Panc1 (cell line): ENCODE data around the gene PXDN. TPM values are rescaled to one million over a fixed set of nuclear protein-coding genes. Genes with fewer than 3 reads are reported as not detected.

Source experiments
- ATAC-seq: fragments of 200-7000 bp; cut with Tn5 transposase; 2 replicates; pipeline ENCODE4 v1.9.1; 2020; ENCODE audit warnings: mild to moderate bottlenecking, moderate library complexity
- BruUV-seq: library from RNA; stranded (reverse); fragments of 400-500 nt; replicated peaks from 2 replicates; lab custom pipeline; 2021; lab: Mats Ljungman, UMichigan
- CTCF ChIA-PET: fragments of 300-600 bp; sonication (Branson Sonifier 250); formaldehyde crosslinking; loops from one replicate; lab custom pipeline; 2022; ENCODE audit warnings: antibody characterized with exemption; lab: Charles Lee
- POLR2A ChIA-PET: fragments of 300-600 bp; sonication (Branson Sonifier 250); formaldehyde crosslinking; loops from one replicate; lab custom pipeline; 2022; ENCODE audit warnings: antibody characterized with exemption; lab: Charles Lee
- DNase-seq: peaks from one replicate; pipeline ENCODE4 v3.0.0-alpha.2; 2010; ENCODE audit warnings: low read depth, low spot score
- H3K27ac ChIP-seq: 2 replicates; pipeline ENCODE4 v1.5.1; 2011; ENCODE audit warnings: mild to moderate bottlenecking, low read length, inconsistent platforms
- H3K27me3 ChIP-seq: fragments of 200-500 bp; sonication (Bioruptor generic); 2 replicates; pipeline ENCODE4 v1.6.0; 2014; ENCODE audit warnings: low read length, inconsistent platforms; ENCODE audit not compliant: control insufficient read depth, insufficient read depth
- H3K36me3 ChIP-seq: fragments of 200-500 bp; sonication (Bioruptor generic); 2 replicates; pipeline ENCODE4 v1.5.1; 2014; ENCODE audit warnings: inconsistent platforms, mild to moderate bottlenecking, low read length, moderate library complexity; ENCODE audit not compliant: control insufficient read depth, insufficient read depth
- H3K4me1 ChIP-seq: 2 replicates; pipeline ENCODE4 v1.5.1; 2011; ENCODE audit warnings: inconsistent platforms, mild to moderate bottlenecking, low read length, moderate library complexity; ENCODE audit not compliant: control insufficient read depth, insufficient read depth
- H3K4me3 ChIP-seq, 2 experiments: 2 replicates each; pipeline ENCODE4 v1.5.1; 2011 to 2012; ENCODE audit warnings: low read depth in 2 of 2, low read length in 2 of 2, mild to moderate bottlenecking in 2 of 2, inconsistent platforms in 1 of 2, moderate library complexity in 1 of 2
- H3K9me3 ChIP-seq: fragments of 200-500 bp; sonication (Bioruptor generic); 2 replicates; pipeline ENCODE4 v1.5.1; 2014; ENCODE audit warnings: low read depth, mild to moderate bottlenecking, inconsistent platforms, low read length, moderate library complexity; ENCODE audit not compliant: control insufficient read depth, insufficient read depth
- POLR2AphosphoS5 ChIP-seq: IDR thresholded peaks from 2 replicates; pipeline ENCODE4 v1.6.1; 2012; ENCODE audit warnings: mild to moderate bottlenecking, low read depth, low read length, moderate library complexity
- SIN3A ChIP-seq: IDR thresholded peaks from 2 replicates; pipeline ENCODE4 v1.6.1; 2012; ENCODE audit warnings: low read depth, mild to moderate bottlenecking, low read length, moderate library complexity, borderline replicate concordance; ENCODE audit not compliant: insufficient read depth
- TCF7L2 ChIP-seq: IDR thresholded peaks from 2 replicates; pipeline ENCODE4 v1.6.1; 2011; ENCODE audit warnings: mild to moderate bottlenecking, low read depth, low read length, inconsistent platforms
- in situ Hi-C: cut with HindIII; loops from 2 replicates; pipeline ENCODE4 v1.10.0; 2016; ENCODE audit warnings: low sequenced_read_pairs, low pct_unique_long_range_greater_than_20kb
- intact Hi-C: fragments of 100-400 bp; cut with micrococcal nuclease; formaldehyde crosslinking; loops from one replicate; pipeline ENCODE4 v1.10.0; 2022; ENCODE audit not compliant: unreplicated experiment
- total RNA-seq: library from RNA; stranded (reverse); gene quantifications from one replicate; pipeline ENCODE4 v1.2.1, GENCODE V29; 2021; ENCODE audit not compliant: unreplicated experiment
- TF ChIP-seq, protein P1 (sequence below), 2 experiments: IDR thresholded peaks; 2 replicates each; pipeline ENCODE4 v1.6.1; 2011 to 2012; ENCODE audit warnings: low read depth in 2 of 2, control low read depth in 1 of 2, low read length in 1 of 2, mild to moderate bottlenecking in 1 of 2, moderate library complexity in 1 of 2; ENCODE audit not compliant: insufficient read depth in 1 of 2
- TF ChIP-seq, protein P2 (sequence below): fragments of 450-650 bp; IDR thresholded peaks from 2 replicates; pipeline ENCODE4 v1.5.1; 2017; ENCODE audit warnings: mild to moderate bottlenecking

PXDN gene
- total RNA-seq, 1 experiment from 2014 or later = 2.5 TPM

DNA sequence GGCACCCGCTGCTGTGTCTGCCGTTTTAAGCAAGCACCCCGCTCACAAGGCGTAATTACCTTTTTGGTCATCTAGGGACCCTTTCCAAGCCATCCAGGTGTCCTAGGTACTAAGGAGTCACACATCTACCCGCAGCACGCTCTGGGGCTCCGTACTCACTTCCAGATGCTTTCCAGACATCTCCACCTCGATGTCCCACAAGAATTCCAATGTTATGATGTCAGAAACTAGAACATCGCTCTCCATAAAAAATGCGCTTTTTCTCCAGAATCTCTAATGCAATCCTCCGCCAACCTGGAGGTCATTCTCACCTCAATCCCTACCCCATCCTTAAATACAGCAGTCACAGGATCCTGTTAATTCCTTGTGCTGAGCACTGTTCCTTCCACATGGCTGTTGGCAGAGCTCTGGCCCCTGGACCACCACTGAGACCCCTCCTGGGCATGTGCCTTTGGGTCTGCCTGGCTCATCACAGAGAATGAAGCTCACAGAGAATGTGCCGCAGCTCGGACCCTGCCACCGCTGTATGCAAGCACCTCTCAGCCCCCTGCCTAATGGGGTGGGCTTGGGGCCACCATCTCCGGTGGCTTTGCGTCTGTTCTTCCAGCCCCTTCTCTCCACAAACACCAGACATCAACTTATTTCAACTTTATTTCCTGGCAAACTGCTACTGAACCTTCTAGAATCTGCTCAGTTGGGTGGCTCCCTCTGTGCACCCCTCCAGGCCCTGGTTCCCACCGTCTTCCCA lies 4.6 kb upstream of the PXDN start:
- peak overlapping the region; percentile 65 for H3K27ac ChIP-seq
- H3K27me3 ChIP-seq = no peaks in the 10 kb centered on the region
- no peaks in the 10 kb centered on the region for H3K9me3 ChIP-seq
- in situ Hi-C loops = no loop called here
- peaks cover 14% of the 10 kb centered on the region for H3K4me1 ChIP-seq
- intact Hi-C loops = no loop called here
- ATAC-seq (no peak), DNase-seq (no peak)
- TF ChIP-seq, protein P1, sequence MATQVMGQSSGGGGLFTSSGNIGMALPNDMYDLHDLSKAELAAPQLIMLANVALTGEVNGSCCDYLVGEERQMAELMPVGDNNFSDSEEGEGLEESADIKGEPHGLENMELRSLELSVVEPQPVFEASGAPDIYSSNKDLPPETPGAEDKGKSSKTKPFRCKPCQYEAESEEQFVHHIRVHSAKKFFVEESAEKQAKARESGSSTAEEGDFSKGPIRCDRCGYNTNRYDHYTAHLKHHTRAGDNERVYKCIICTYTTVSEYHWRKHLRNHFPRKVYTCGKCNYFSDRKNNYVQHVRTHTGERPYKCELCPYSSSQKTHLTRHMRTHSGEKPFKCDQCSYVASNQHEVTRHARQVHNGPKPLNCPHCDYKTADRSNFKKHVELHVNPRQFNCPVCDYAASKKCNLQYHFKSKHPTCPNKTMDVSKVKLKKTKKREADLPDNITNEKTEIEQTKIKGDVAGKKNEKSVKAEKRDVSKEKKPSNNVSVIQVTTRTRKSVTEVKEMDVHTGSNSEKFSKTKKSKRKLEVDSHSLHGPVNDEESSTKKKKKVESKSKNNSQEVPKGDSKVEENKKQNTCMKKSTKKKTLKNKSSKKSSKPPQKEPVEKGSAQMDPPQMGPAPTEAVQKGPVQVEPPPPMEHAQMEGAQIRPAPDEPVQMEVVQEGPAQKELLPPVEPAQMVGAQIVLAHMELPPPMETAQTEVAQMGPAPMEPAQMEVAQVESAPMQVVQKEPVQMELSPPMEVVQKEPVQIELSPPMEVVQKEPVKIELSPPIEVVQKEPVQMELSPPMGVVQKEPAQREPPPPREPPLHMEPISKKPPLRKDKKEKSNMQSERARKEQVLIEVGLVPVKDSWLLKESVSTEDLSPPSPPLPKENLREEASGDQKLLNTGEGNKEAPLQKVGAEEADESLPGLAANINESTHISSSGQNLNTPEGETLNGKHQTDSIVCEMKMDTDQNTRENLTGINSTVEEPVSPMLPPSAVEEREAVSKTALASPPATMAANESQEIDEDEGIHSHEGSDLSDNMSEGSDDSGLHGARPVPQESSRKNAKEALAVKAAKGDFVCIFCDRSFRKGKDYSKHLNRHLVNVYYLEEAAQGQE (IDR thresholded peaks at IDR 0.05; ENCODE audit: insufficient read depth in 1 of 2, low read depth in 2 of 2, low read length in 1 of 2) = no peak
- TF ChIP-seq, protein P2, sequence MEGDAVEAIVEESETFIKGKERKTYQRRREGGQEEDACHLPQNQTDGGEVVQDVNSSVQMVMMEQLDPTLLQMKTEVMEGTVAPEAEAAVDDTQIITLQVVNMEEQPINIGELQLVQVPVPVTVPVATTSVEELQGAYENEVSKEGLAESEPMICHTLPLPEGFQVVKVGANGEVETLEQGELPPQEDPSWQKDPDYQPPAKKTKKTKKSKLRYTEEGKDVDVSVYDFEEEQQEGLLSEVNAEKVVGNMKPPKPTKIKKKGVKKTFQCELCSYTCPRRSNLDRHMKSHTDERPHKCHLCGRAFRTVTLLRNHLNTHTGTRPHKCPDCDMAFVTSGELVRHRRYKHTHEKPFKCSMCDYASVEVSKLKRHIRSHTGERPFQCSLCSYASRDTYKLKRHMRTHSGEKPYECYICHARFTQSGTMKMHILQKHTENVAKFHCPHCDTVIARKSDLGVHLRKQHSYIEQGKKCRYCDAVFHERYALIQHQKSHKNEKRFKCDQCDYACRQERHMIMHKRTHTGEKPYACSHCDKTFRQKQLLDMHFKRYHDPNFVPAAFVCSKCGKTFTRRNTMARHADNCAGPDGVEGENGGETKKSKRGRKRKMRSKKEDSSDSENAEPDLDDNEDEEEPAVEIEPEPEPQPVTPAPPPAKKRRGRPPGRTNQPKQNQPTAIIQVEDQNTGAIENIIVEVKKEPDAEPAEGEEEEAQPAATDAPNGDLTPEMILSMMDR = no peak
- TF ChIP-seq POLR2AphosphoS5 (no peak), SIN3A (no peak), TCF7L2 (no peak)
- ChIA-PET POLR2A (no interaction called here), CTCF (no interaction called here)
- no peak overlapping the region for H3K4me3 ChIP-seq
- BruUV-seq = no TSS peak
- no peaks in the 10 kb centered on the region for H3K36me3 ChIP-seq

DNA sequence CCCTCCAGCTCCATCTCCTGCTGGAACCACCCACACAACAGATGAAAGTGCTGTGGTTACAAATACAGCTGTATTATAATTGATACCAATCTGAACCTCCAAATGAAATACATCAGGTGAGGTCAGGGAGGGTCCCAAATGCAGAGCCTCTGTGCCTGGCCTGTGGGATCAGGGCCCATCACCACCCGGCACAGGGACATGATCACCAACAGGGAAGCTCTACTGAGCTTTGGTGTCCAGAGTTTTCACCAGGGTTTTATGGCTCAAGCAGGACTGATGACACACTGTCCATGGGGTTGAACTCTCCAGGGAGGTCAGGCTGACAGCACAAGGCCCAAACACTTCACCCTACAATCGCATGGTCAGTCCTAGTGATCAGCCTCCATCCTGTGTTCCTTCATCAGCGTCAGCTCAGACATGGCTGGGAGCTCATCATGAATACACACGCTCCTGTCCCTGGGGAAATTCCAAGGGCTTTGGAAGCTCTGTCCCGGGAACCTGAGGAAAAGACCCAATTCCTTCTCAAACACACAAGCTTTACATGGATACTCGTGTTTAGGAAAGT lies 3.9 kb upstream of the PXDN start:
- intact Hi-C loops (no loop called here), in situ Hi-C loops (no loop called here)
- peak overlapping the region; percentile 65 for H3K27ac ChIP-seq
- DNase-seq (no peak), ATAC-seq (no peak)
- CTCF ChIA-PET = interaction anchor here (0.6 kb wide), 1 partner anchor 12 kb away, joined by 4 read pairs; no protein-coding TSS in a partner anchor
- H3K36me3 ChIP-seq = no peaks in the 10 kb centered on the region
- TF ChIP-seq POLR2AphosphoS5 (no peak), TCF7L2 (no peak), SIN3A (no peak)
- TF ChIP-seq, protein P2 = no peak
- TF ChIP-seq, protein P1 (IDR thresholded peaks at IDR 0.05; ENCODE audit: insufficient read depth in 1 of 2, low read depth in 2 of 2, low read length in 1 of 2) = no peak
- no peaks in the 10 kb centered on the region for H3K9me3 ChIP-seq
- no TSS peak for BruUV-seq
- POLR2A ChIA-PET = no interaction called here
- peaks cover 14% of the 10 kb centered on the region for H3K4me1 ChIP-seq
- no peak overlapping the region for H3K4me3 ChIP-seq
- H3K27me3 ChIP-seq = no peaks in the 10 kb centered on the region
